Measurements from ENCODE around the gene ASB5.

- TF ChIP-seq ZNF565 (CRISPR knock-in tag; conservative IDR thresholded peaks at IDR 0.05; ENCODE audit: low read depth) (no peak), ZFP30 (CRISPR knock-in tag; IDR thresholded peaks at IDR 0.05) (no peak), BACH2 (CRISPR knock-in tag; IDR thresholded peaks at IDR 0.05; ENCODE audit: borderline replicate concordance) (no peak), ZNF70 (CRISPR knock-in tag; IDR thresholded peaks at IDR 0.05) (no peak), TOX (CRISPR knock-in tag; IDR thresholded peaks at IDR 0.05; ENCODE audit: borderline replicate concordance) (no peak), ZFP3 (CRISPR knock-in tag; IDR thresholded peaks at IDR 0.05) (no peak), GLIS3 (CRISPR knock-in tag; IDR thresholded peaks at IDR 0.05) (no peak)
- TF ChIP-seq, protein P1, sequence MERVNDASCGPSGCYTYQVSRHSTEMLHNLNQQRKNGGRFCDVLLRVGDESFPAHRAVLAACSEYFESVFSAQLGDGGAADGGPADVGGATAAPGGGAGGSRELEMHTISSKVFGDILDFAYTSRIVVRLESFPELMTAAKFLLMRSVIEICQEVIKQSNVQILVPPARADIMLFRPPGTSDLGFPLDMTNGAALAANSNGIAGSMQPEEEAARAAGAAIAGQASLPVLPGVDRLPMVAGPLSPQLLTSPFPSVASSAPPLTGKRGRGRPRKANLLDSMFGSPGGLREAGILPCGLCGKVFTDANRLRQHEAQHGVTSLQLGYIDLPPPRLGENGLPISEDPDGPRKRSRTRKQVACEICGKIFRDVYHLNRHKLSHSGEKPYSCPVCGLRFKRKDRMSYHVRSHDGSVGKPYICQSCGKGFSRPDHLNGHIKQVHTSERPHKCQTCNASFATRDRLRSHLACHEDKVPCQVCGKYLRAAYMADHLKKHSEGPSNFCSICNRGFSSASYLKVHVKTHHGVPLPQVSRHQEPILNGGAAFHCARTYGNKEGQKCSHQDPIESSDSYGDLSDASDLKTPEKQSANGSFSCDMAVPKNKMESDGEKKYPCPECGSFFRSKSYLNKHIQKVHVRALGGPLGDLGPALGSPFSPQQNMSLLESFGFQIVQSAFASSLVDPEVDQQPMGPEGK (CRISPR knock-in tag; IDR thresholded peaks at IDR 0.05; ENCODE audit: borderline replicate concordance): no peak
Observed at GRCh38 chr4:176193938-176194337, 75.1 kb downstream of the ASB5 start.
